Sciatic nerve (tissue), 2 donors: Measurements from ENCODE around the gene PFAS. TPM values are rescaled to one million over a fixed set of nuclear protein-coding genes. Genes with fewer than 3 reads are reported as not detected.
"Not testable (repeated sequence)": the region's sequence is repeated elsewhere in the genome, so short reads cannot be mapped to it uniquely, and the experiment has no call there.

Experiments
- ATAC-seq: fragments of 200-7000 bp; cut with Tn5 transposase; one replicate; pipeline ENCODE4 v1.9.1; 2020; ENCODE audit warnings: mild to moderate bottlenecking, moderate library complexity
- DNase-seq: peaks from one replicate; pipeline ENCODE4 v3.0.0-alpha.2; 2020; ENCODE audit warnings: low spot score
- intact Hi-C: fragments of 100-400 bp; cut with DNase I; formaldehyde crosslinking; loops from one replicate; pipeline ENCODE4 v1.14.2; 2022
- total RNA-seq: library from RNA; stranded (reverse); fragmentation: NEBNext Ultra II Directional; extraction: Animal tissue kit (Norgen Biotek cat#: 25700); gene quantifications from one replicate; pipeline ENCODE4 v1.2.1, GENCODE V29; 2021
- donor health status: DM: no; HTN: no; CAD: no.
- donor health status: DM: no; HTN: no; CAD: no.

Gene PFAS
- 27.5 TPM for total RNA-seq

DNA sequence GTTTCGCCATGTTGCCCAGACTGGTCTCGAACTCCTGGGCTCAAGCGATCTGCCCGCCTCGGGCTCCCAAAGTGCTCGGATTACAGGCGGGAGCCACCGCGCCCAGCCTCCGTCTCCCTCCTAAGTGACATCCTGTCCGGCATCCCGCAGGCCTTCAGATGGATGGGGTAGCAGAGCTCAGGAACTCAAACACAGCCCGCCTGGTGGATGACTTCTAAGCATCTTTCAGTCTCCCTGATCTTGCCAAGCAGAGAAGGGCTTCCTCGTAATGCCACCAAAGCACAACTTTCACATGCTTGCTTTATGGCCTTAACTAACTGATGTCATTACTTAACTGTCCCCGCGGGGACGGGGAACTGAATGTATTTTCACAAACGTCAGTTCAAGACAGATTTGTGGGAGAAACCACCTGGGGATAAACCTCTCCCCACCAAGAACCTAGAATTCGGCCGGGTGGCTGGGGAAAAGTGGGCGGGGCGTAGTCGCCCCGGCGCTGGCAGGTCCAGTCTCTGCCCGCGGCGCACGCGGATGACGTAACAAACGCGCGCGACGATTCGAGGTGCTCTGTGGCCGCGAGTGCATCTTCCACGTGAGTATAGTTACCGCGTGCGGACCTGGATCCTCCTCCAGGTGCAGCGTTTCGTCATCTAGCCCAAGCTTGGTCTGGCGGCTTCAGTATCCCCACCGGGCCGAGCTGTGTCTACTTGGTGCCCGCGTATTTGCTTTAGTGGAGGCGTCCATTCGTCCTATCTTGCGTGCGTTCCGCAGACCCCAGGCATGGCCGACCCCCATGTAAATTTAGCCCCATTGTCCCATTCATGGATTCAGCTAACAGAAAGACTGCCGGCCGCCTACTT lies at the start of gene PFAS:
PFAS (plus strand) TSS at position 539 of the 857 bp plus-strand sequence. CDS start 4,649 bp downstream, outside the sequence.
- intact Hi-C loops: no loop called here
- DNase-seq (peak; percentile 98), ATAC-seq (peak; percentile 90)

GRCh38 chr17:8204761-8205555 lies 44.1 kb upstream of the PFAS start:
- intact Hi-C loops: no loop called here
- no peak for DNase-seq
- no peak for ATAC-seq

GRCh38 chr17:8206536-8206935 lies 42.6 kb upstream of the PFAS start:
- no peak for ATAC-seq
- no peak for DNase-seq
- intact Hi-C loops: no loop called here

DNA sequence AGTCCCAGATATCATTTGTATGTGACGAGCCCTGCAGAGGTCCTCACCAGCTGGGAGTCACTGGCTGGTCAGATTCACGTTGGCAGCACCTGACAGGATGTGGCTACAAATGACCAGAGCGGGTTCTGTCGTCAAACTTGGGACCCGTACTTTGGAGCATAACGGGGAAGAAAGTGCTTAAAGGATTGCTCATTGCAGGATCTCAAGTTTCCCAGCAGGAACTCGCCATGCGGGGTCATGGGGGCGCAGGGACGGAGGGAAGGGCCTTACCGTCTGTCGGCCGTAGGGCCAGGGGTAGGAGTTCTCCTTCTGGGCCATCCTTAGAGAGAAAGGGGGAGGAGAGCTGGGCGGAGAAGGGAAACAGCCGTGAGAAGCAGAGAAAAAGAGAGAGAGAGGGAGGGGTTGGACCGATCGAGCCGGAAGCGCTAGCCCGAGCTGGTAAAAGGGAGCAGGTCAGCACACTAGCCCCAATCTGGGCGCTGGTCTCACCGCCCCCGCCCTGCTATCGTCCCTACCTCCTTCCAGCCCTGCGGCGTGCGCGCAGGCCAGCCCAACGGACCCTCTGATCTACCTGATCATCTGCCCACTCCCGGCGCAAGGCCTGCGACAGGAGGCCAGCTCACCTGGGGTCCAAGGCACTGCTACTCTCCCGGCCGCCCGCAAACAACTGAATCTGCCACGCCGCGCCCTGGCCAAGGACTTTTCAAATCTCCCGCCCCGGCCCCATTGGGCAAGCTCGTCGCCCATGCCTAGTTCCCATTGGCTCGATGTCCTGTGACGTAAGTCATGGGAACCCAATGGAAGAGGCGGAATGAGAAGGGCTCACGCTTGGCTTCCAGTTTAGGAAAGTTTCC lies 39.0 kb upstream of the PFAS start, which contains the start of gene AURKB:
AURKB (minus strand) TSS at position 669 of the 854 bp plus-strand sequence; CDS start at position 318, 351 bp downstream.
- intact Hi-C loops: no loop called here
- ATAC-seq: peak; percentile 99
- DNase-seq: peak; percentile 97

DNA sequence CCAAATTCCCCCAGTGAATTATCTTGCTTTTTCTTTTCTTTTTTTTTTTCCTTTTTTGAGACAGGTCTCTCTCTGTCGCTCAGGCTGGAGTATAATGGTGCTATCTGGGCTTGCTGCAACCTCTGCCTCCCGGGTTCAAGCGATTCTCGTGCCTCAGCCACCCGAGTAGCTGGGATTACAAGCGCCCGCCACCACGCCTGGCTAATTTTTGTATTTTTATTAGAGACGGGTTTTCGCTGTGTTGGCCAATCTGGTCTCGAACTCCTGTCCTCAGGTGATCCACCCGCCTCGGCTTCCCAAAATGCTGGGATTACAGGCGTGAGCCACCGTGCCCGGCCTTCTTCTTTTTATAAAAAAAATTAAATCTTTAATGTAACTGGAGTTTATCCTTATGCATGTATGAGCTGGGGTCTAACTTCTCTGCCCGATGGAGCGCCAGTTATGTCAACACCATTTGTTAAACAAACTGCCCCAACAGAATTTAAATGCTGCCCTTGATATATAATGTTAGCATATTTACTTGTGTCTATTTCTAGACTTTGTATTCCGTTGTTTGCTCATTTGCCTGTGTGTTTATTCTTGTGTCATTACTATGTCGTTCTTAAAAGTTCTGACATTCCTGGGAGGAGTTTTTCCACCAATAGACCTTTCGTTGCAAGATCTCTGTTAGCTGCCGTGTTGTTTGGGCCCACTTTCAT lies 38.2 kb upstream of the PFAS start:
- intact Hi-C loops: no loop called here
- ATAC-seq (no peak), DNase-seq (no peak)

- intact Hi-C loops: no loop called here
- ATAC-seq (no peak), DNase-seq (no peak)
Observed at GRCh38 chr17:8212312-8213180, 36.5 kb upstream of the PFAS start.

DNA sequence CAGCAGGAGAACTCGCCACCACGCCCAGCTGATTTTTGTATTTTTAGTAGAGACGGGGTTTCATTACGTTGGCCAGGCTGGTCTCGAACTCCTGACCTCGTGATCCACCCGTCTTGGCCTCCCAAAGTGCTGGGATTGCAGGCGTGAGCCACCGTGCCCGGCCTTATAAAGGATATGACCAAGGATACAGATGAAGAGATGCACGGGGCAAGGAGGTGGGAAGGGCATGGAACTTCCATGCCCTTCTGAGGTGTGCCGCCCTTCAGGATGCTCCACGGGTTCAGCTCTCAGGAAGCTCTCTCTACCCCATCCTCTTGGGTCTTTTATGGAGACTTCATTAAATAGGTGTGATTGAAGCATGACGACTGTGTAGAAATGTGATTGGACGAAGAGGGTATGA lies 35.1 kb upstream of the PFAS start:
- ATAC-seq, intact Hi-C loops, DNase-seq: not testable (repeated sequence)

GRCh38 chr17:8220783-8221662 lies 28.1 kb upstream of the PFAS start:
- intact Hi-C loops: no loop called here
- DNase-seq: peak; percentile 96

DNA sequence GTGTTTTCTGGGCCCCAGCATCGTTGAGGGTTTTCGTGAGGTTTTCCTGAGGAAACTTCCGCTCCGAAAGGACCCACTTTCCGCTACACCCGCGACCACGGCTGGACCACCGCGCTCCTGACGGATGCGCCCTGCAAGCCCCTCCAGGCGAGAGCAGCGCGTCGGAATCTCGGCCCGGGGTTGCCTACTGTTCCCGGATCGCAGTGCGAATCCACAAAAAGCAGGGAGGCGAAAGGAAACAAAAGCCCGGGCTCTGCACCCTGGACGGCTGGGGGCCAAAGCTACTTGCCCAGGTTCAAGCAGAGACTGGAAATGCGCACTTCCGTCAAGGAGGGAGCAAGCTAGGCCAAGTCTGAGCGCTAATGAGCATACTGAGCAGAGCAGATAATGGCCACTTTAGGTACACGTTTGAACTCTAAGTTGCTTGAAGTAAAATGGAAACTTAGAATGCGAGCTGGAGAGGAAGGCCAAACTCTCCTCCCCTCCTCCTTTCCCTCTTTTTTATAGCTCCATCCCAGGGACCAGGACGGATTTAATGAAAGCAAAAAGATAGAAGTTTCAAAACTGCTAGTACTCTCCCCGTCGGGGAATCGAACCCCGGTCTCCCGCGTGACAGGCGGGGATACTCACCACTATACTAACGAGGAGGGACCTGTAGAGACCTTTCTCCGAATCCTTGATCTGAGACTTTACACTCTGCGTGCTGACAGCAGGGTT lies 27.3 kb upstream of the PFAS start:
- DNase-seq (peak; percentile 94), ATAC-seq (peak; percentile 85)
- intact Hi-C loops: no loop called here

More at GRCh38 chr17:8220783-8221662, 28.1 kb upstream of the PFAS start:
- ATAC-seq: peak; percentile 85

DNA sequence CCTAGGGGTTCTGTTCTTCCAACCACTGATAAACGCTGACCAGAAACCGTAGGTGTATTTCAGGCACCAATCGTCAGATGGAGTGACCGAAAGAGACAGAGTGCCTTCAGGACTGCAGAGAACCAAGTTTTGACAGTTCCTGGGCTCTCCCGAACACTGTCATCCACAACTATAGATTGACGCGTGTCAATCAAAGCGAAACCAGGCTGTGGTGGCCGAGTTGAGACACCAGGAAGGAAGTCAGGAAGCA lies 26.8 kb upstream of the PFAS start:
- DNase-seq: no peak
- no peak for ATAC-seq
- intact Hi-C loops: no loop called here

- intact Hi-C loops: no loop called here
- DNase-seq (peak; percentile 98), ATAC-seq (peak; percentile 81)
Observed at GRCh38 chr17:8222630-8223355, 26.3 kb upstream of the PFAS start.

- DNase-seq (peak; percentile 84), ATAC-seq (peak; percentile 5)
- intact Hi-C loops: no loop called here
Observed at GRCh38 chr17:8223356-8224126, 25.5 kb upstream of the PFAS start.

DNA sequence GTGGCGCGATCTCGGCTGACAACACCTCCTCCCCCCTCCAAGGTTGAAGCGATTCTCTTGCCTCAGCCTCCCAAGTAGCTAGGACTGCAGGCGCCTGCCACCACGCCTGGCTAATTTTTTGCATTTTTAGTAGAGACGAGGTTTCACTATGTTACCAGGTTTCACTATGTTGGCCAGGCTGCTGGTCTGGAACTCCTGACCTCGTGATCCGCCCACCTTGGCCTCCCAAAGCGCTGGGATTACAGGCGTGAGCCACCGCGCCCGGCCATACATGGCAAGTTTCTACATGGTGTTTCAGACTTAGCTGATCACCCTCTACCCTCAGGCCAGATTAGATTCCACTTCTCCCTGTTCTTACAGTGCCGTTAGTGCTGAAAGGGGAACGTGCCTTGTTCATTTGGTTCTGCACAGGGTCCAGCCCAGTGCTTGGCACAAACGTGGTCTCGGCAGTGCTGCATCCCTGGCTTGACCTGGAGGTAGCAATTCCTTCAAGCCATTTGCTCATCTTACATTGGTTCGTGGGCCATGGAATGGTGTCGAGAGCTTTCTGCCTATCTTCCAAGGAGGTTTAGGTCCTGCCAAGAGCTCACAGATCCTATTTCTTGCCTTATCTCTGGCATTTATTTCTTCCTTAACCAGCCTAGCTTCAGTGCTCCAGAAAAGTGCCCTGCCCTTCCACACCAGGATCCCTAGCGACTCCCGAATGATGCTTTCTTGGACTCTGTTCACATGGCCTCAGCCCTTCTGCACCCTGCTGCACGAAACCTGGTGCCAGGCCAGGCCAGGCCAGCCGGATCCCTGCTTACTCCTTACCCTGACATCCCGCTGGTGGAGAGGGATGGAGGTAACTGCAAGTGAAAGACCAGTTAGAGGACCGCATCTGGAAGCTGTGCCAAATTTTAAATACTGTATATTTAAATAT lies 23.9 kb upstream of the PFAS start:
- DNase-seq (no peak), ATAC-seq (no peak)
- intact Hi-C loops: no loop called here
